SK-N-SH treated with all-trans-retinoic acid at 6 μM for 48 hours (cell line): ENCODE results near the gene NFIX.
A peak's percentile ranks its signal among the peaks of the same experiment; 100 is the strongest.

ENCODE experiments used
- ATAC-seq: fragments of 200-7000 bp; cut with Tn5 transposase; 3 replicates; pipeline ENCODE4 v1.9.1; 2020; ENCODE audit warnings: mild to moderate bottlenecking, moderate library complexity
- ARNTL ChIP-seq: fragments of 450-650 bp; formaldehyde crosslinking; IDR thresholded peaks from 2 replicates; pipeline ENCODE4 v1.5.0; 2020; ENCODE audit warnings: low read depth, mild to moderate bottlenecking, moderate library complexity, borderline replicate concordance
- BACH2 ChIP-seq: fragments of 250-450 bp; sonication (Bioruptor Pico); IDR thresholded peaks from 2 replicates; pipeline ENCODE4 v1.9.0; 2021; ENCODE audit warnings: mild to moderate bottlenecking, borderline replicate concordance
- CREB5 ChIP-seq: fragments of 250-450 bp; sonication (Bioruptor Pico); IDR thresholded peaks from 2 replicates; pipeline ENCODE4 v1.5.1; 2020; ENCODE audit warnings: low read depth, mild to moderate bottlenecking, moderate library complexity
- CSDC2 ChIP-seq: fragments of 250-450 bp; sonication (Bioruptor Pico); IDR thresholded peaks from 2 replicates; pipeline ENCODE4 v1.5.0; 2020; ENCODE audit warnings: mild to moderate bottlenecking, moderate library complexity
- GLIS3 ChIP-seq: fragments of 250-450 bp; sonication (Bioruptor Pico); IDR thresholded peaks from 2 replicates; pipeline ENCODE4 v1.5.0; 2020; ENCODE audit warnings: mild to moderate bottlenecking, moderate library complexity
- ISL1 ChIP-seq: fragments of 250-450 bp; sonication (Bioruptor Pico); IDR thresholded peaks from 2 replicates; pipeline ENCODE4 v2.1.2; 2022; ENCODE audit warnings: mild to moderate bottlenecking, moderate library complexity
- PATZ1 ChIP-seq: fragments of 250-450 bp; sonication (Bioruptor Pico); IDR thresholded peaks from 2 replicates; pipeline ENCODE4 v1.8.0; 2020; ENCODE audit warnings: mild to moderate bottlenecking, moderate library complexity, borderline replicate concordance
- PPARA ChIP-seq: fragments of 250-450 bp; sonication (Bioruptor Pico); IDR thresholded peaks from 2 replicates; pipeline ENCODE4 v1.5.0; 2020; ENCODE audit warnings: mild to moderate bottlenecking, borderline replicate concordance
- RARB ChIP-seq: fragments of 250-450 bp; sonication (Bioruptor Pico); IDR thresholded peaks from 2 replicates; pipeline ENCODE4 v1.8.0; 2021; ENCODE audit warnings: mild to moderate bottlenecking, moderate library complexity
- TCF4 ChIP-seq: fragments of 250-450 bp; sonication (Bioruptor Pico); IDR thresholded peaks from 2 replicates; pipeline ENCODE4 v1.8.0; 2021; ENCODE audit warnings: mild to moderate bottlenecking, moderate library complexity, borderline replicate concordance
- TOX ChIP-seq: fragments of 250-450 bp; sonication (Bioruptor Pico); IDR thresholded peaks from 2 replicates; pipeline ENCODE4 v1.8.0; 2021; ENCODE audit warnings: mild to moderate bottlenecking, moderate library complexity, borderline replicate concordance
- TSHZ2 ChIP-seq: fragments of 250-450 bp; sonication (Bioruptor Pico); IDR thresholded peaks from 2 replicates; pipeline ENCODE4 v1.5.0; 2020; ENCODE audit warnings: mild to moderate bottlenecking, moderate library complexity
- ZFP3 ChIP-seq: fragments of 250-450 bp; sonication (Bioruptor Pico); IDR thresholded peaks from 2 replicates; pipeline ENCODE4 v1.5.0; 2020; ENCODE audit warnings: mild to moderate bottlenecking, moderate library complexity
- ZFP30 ChIP-seq: fragments of 450-650 bp; formaldehyde crosslinking; IDR thresholded peaks from 2 replicates; pipeline ENCODE4 v1.5.0; 2022; ENCODE audit warnings: mild to moderate bottlenecking, moderate library complexity
- ZNF565 ChIP-seq: fragments of 450-650 bp; formaldehyde crosslinking; conservative IDR thresholded peaks from 2 replicates; pipeline ENCODE4 v1.5.0; 2020; ENCODE audit warnings: low read depth, mild to moderate bottlenecking, moderate library complexity
- ZNF70 ChIP-seq: fragments of 450-650 bp; formaldehyde crosslinking; IDR thresholded peaks from 2 replicates; pipeline ENCODE4 v1.5.0; 2020; ENCODE audit warnings: mild to moderate bottlenecking, moderate library complexity

Gene NFIX

DNA sequence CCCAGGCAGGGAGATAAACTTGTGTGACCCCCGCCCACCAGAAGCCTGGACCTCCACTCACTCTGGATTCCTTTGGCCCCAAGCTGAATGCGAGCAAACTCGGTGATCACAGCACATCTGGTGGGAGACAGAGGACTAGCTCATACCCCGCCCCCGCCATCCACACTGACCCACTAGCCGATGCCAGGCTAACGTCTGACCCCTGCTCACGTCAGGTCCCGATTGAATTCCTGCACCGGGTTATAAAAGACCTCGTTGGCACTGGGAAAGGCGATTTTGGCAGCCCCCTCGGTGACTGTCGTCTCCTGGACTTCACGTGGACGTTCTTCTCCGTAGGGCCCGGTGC is 120.6 kb downstream of the NFIX start:
- TF ChIP-seq BACH2 (CRISPR knock-in tag) (no peak), TSHZ2 (no peak), TOX (no peak), PATZ1 (CRISPR knock-in tag) (no peak), ZFP30 (CRISPR knock-in tag) (no peak), PPARA (CRISPR knock-in tag) (no peak)
- no peak for ATAC-seq

- TF ChIP-seq ZNF565 (no peak), ZFP3 (CRISPR knock-in tag) (0 out of 2 replicates have a peak, but pooled peaks have one; percentile 62), GLIS3 (CRISPR knock-in tag) (peak; percentile 84; the same call in 1 of the 2 replicates), ZNF70 (CRISPR knock-in tag) (0 out of 2 replicates have a peak, but pooled peaks have one; percentile 41), BACH2 (CRISPR knock-in tag) (no peak)
- ATAC-seq: peak; percentile 75
These were observed 121.3 kb downstream of the NFIX start, which contains the start of gene TRMT1 for GRCh38 chr19:13116282-13117175. TSS of gene TRMT1 (minus strand) at chr19:13116740. CDS start at chr19:13116399, 341 bp downstream.

- ATAC-seq: peak; percentile 36
- TF ChIP-seq TCF4 (no peak), TSHZ2 (no peak), ZFP3 (CRISPR knock-in tag) (no peak), RARB (CRISPR knock-in tag) (no peak), BACH2 (CRISPR knock-in tag) (no peak), CSDC2 (no peak)
These were observed 122.0 kb downstream of the NFIX start for GRCh38 chr19:13117176-13117771.

GRCh38 chr19:13117772-13118423 is 122.6 kb downstream of the NFIX start, which contains the start of gene NACC1:
TSS of gene NACC1 (plus strand) at chr19:13118264. CDS start at chr19:13135208, 16,944 bp downstream.
- ATAC-seq: peak; percentile 91
- TF ChIP-seq ZFP3 (CRISPR knock-in tag) (0 out of 2 replicates have a peak, but pooled peaks have one; percentile 51), PPARA (CRISPR knock-in tag) (no peak), CREB5 (CRISPR knock-in tag) (no peak), PATZ1 (CRISPR knock-in tag) (no peak), ARNTL (CRISPR knock-in tag) (no peak), RARB (CRISPR knock-in tag) (no peak), ISL1 (no peak), ZNF70 (CRISPR knock-in tag) (no peak), BACH2 (CRISPR knock-in tag) (no peak), CSDC2 (no peak), TSHZ2 (0 out of 2 replicates have a peak, but pooled peaks have one; percentile 50)
